ENCODE results near the gene CNOT3. TPM values are rescaled to one million over a fixed set of nuclear protein-coding genes. Genes with fewer than 3 reads are reported as not detected.

The CNOT3 gene
- total and polyA plus RNA-seq, 2 of the 13 experiments (the other 11 are each of a cell fraction or from before 2014, with no cell fraction given) = 4.3 to 5.8 TPM

- TF ChIP-seq NFYC (CRISPR knock-in tag; IDR thresholded peaks at IDR 0.05) = peak; percentile 68
- TF ChIP-seq RBM22 (optimal IDR thresholded peaks at IDR 0.05; ENCODE audit: low read length) = no peak
- TF ChIP-seq ATF3 (CRISPR knock-in tag; IDR thresholded peaks at IDR 0.05) = 0 out of 2 replicates have a peak, but pooled peaks have one; percentile 17
- no peak for TF ChIP-seq ZBTB8A (CRISPR knock-in tag; IDR thresholded peaks at IDR 0.05; ENCODE audit: borderline replicate concordance, low read depth)
- TF ChIP-seq ZNF552 (CRISPR knock-in tag; IDR thresholded peaks at IDR 0.05; ENCODE audit: borderline replicate concordance) = no peak
- no peak for TF ChIP-seq ZNF451 (CRISPR knock-in tag; IDR thresholded peaks at IDR 0.05)
- TF ChIP-seq DRAP1 (CRISPR knock-in tag; IDR thresholded peaks at IDR 0.05) = peak; percentile 86
- TF ChIP-seq, protein P1, sequence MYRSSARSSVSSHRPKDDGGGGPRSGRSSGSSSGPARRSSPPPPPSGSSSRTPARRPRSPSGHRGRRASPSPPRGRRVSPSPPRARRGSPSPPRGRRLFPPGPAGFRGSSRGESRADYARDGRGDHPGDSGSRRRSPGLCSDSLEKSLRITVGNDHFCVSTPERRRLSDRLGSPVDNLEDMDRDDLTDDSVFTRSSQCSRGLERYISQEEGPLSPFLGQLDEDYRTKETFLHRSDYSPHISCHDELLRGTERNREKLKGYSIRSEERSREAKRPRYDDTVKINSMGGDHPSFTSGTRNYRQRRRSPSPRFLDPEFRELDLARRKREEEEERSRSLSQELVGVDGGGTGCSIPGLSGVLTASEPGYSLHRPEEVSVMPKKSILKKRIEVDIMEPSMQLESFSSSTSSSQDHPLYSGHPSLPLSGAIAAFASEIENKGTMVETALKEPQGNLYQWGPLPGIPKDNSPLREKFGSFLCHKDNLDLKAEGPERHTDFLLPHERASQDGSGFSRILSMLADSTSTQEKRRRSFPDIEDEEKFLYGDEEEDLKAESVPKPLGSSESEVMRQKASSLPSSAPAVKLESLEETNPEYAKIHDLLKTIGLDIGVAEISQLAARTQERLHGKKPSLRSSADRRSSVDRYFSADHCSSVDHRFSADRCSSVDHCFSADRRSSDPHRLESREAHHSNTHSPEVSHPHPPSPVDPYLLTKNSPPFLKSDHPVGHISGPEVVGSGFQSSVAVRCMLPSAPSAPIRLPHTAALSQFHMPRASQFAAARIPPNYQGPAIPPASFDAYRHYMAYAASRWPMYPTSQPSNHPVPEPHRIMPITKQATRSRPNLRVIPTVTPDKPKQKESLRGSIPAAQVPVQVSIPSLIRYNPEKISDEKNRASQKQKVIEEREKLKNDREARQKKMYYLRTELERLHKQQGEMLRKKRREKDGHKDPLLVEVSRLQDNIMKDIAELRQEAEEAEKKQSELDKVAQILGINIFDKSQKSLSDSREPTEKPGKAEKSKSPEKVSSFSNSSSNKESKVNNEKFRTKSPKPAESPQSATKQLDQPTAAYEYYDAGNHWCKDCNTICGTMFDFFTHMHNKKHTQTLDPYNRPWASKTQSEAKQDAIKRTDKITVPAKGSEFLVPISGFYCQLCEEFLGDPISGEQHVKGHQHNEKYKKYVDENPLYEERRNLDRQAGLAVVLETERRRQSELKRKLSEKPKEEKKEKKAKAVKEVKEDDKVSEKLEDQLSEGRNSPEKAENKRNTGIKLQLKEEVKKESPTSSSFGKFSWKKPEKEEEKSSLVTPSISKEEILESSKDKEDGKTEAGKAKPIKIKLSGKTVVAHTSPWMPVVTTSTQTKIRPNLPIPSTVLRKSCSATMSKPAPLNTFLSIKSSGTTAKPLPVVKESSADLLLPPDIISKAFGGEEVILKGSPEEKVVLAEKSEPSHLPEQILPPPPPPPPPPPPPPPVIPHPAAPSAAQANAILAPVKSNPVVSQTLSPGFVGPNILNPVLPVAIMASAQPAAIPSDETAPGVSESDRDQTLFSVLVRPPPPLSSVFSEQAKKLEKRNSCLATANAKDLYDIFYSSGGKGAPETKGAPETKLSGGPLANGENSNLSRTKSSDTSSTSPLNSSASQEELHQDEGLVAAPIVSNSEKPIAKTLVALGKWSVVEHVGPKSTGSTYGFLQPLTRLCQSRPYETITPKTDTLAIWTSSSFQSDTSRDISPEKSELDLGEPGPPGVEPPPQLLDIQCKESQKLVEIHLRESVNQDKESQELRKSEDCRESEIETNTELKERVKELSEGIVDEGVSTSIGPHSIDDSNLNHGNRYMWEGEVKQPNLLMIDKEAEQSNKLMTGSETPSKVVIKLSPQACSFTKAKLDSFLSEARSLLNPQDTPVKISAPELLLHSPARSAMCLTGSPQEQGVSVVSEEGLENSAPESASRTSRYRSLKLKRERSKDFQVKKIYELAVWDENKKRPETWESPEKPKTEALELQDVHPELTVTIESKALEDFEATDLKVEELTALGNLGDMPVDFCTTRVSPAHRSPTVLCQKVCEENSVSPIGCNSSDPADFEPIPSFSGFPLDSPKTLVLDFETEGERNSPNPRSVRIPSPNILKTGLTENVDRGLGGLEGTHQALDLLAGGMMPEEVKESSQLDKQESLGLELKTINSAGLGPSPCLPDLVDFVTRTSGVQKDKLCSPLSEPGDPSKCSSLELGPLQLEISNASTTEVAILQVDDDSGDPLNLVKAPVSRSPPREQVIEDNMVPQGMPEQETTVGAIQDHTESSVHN (CRISPR knock-in tag; IDR thresholded peaks at IDR 0.05) = no peak
- TF ChIP-seq DR1 (CRISPR knock-in tag; IDR thresholded peaks at IDR 0.05) = peak; percentile 62; the same call in 1 of the 2 replicates
- TF ChIP-seq ZNF3 (CRISPR knock-in tag; IDR thresholded peaks at IDR 0.05) = no peak
- peak; percentile 48 for TF ChIP-seq MED8 (CRISPR knock-in tag; IDR thresholded peaks at IDR 0.05; ENCODE audit: insufficient replicate concordance)
- TF ChIP-seq FOXA3 (CRISPR knock-in tag; IDR thresholded peaks at IDR 0.05) = no peak; the same call in 1 of the 2 replicates
- TF ChIP-seq, protein P2, sequence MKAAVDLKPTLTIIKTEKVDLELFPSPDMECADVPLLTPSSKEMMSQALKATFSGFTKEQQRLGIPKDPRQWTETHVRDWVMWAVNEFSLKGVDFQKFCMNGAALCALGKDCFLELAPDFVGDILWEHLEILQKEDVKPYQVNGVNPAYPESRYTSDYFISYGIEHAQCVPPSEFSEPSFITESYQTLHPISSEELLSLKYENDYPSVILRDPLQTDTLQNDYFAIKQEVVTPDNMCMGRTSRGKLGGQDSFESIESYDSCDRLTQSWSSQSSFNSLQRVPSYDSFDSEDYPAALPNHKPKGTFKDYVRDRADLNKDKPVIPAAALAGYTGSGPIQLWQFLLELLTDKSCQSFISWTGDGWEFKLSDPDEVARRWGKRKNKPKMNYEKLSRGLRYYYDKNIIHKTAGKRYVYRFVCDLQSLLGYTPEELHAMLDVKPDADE (CRISPR knock-in tag; IDR thresholded peaks at IDR 0.05) = no peak
- TF ChIP-seq CC2D1A (CRISPR knock-in tag; IDR thresholded peaks at IDR 0.05) = no peak
- TF ChIP-seq ZNF501 (CRISPR knock-in tag; IDR thresholded peaks at IDR 0.05) = peak; percentile 87
- no peak for TF ChIP-seq ZBTB7A (CRISPR knock-in tag; IDR thresholded peaks at IDR 0.05)
Observed at GRCh38 chr19:54102421-54103169, 35.0 kb upstream of the CNOT3 start, which contains the start of gene NDUFA3 (continued).

Measured in HepG2 (cell line).